Ovary (tissue), 3 donors: ENCODE data around the gene PNLIPRP2.

Experiments
- EP300 ChIP-seq: sonication (generic); formaldehyde crosslinking; IDR thresholded peaks from one replicate; pipeline ENCODE4 v1.6.1; 2017; ENCODE audit warnings: antibody characterized with exemption
- TF ChIP-seq, protein P1 (sequence below), 3 donors: fragments of 450-650 bp in 2 of 3; fragments of 200-600 bp in 1 of 3; IDR thresholded peaks; one replicate each; pipeline versions ENCODE4 v1.5.1 to v1.8.0; 2016 to 2022; ENCODE audit warnings: antibody characterized with exemption in 3 of 3, mild to moderate bottlenecking in 1 of 3
- donor health status: DM: no; HTN: no; CAD: no.

DNA sequence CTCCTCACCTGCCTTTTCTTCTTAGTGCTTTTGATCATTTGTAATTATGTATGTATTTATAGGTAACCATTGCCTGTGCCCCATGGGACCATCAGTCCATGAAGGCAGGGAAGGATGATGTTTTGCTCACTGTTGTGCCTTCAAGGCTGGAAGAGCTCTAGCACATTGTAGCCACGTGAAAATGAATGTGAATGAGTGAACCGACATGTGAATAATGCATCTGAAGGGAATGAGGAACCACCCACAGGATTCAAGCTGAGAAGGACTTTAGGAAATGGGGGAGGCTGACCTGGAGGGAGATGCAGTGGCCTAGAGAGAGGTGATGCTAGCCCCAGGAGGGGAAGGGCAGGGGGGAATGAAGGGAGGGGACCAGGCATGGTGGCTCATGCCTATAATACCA is 6.0 kb upstream of the PNLIPRP2 start:
- TF ChIP-seq, protein P1, sequence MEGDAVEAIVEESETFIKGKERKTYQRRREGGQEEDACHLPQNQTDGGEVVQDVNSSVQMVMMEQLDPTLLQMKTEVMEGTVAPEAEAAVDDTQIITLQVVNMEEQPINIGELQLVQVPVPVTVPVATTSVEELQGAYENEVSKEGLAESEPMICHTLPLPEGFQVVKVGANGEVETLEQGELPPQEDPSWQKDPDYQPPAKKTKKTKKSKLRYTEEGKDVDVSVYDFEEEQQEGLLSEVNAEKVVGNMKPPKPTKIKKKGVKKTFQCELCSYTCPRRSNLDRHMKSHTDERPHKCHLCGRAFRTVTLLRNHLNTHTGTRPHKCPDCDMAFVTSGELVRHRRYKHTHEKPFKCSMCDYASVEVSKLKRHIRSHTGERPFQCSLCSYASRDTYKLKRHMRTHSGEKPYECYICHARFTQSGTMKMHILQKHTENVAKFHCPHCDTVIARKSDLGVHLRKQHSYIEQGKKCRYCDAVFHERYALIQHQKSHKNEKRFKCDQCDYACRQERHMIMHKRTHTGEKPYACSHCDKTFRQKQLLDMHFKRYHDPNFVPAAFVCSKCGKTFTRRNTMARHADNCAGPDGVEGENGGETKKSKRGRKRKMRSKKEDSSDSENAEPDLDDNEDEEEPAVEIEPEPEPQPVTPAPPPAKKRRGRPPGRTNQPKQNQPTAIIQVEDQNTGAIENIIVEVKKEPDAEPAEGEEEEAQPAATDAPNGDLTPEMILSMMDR (IDR thresholded peaks at IDR 0.05) = no peak
- TF ChIP-seq EP300 = no peak
